GM12873 (cell line): Measurements from ENCODE around the gene TWNK.

Experiments
- TF ChIP-seq, protein P1 (sequence below): IDR thresholded peaks from 2 replicates; pipeline ENCODE4 v1.5.1; 2012; ENCODE audit warnings: low read depth, mild to moderate bottlenecking, moderate library complexity, low read length, control low read depth; ENCODE audit not compliant: insufficient read depth; ENCODE audit errors: missing control alignments

Gene TWNK

GRCh38 chr10:101010329-101010728 lies 23.0 kb downstream of the TWNK start:
- TF ChIP-seq, protein P1, sequence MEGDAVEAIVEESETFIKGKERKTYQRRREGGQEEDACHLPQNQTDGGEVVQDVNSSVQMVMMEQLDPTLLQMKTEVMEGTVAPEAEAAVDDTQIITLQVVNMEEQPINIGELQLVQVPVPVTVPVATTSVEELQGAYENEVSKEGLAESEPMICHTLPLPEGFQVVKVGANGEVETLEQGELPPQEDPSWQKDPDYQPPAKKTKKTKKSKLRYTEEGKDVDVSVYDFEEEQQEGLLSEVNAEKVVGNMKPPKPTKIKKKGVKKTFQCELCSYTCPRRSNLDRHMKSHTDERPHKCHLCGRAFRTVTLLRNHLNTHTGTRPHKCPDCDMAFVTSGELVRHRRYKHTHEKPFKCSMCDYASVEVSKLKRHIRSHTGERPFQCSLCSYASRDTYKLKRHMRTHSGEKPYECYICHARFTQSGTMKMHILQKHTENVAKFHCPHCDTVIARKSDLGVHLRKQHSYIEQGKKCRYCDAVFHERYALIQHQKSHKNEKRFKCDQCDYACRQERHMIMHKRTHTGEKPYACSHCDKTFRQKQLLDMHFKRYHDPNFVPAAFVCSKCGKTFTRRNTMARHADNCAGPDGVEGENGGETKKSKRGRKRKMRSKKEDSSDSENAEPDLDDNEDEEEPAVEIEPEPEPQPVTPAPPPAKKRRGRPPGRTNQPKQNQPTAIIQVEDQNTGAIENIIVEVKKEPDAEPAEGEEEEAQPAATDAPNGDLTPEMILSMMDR, result no peak

DNA sequence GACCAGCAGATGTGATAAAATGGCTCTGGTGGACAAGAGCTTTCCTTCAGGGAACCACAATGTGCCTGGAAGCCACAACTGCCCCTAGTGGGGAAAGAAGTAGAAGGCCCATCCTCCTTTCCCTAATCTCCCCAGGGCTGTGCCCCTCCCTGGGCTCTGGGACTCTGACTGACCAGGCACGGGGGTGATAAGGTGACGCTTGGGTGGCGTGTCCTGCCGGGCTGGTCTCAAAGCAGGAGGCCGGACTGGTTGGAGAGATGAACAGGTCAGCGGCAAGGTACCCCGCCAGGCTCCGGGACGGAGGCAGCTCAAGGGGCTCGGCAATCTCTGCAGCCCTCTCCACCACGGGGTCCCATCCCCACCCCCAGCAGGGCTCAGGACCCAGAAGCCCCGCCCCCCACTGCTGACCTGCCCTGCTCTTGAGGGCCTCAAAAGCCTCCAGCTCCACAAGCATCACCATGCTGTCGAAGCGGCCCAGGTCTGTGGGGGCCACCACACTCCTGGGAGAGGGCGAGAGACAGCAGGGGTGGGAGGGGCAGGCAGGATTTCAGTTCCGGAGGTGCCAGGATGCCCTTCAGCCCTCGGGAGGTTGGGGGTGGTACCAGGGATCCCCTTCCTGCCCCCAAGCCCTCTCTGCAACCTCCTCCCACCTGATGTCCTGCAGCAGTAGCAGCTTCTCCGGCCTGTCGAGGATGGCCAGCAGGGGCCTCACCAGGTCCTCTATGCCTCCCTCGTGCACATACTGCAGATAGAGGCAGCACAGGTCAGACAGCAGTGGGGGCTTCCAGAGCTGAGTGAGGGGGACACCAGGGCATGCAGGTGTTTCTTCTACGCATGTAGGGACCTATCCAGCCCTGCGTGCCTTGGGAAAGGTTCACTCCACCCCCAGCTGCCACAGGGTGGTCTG lies 24.4 kb downstream of the TWNK start:
- TF ChIP-seq, protein P1, result peak; percentile 30

DNA sequence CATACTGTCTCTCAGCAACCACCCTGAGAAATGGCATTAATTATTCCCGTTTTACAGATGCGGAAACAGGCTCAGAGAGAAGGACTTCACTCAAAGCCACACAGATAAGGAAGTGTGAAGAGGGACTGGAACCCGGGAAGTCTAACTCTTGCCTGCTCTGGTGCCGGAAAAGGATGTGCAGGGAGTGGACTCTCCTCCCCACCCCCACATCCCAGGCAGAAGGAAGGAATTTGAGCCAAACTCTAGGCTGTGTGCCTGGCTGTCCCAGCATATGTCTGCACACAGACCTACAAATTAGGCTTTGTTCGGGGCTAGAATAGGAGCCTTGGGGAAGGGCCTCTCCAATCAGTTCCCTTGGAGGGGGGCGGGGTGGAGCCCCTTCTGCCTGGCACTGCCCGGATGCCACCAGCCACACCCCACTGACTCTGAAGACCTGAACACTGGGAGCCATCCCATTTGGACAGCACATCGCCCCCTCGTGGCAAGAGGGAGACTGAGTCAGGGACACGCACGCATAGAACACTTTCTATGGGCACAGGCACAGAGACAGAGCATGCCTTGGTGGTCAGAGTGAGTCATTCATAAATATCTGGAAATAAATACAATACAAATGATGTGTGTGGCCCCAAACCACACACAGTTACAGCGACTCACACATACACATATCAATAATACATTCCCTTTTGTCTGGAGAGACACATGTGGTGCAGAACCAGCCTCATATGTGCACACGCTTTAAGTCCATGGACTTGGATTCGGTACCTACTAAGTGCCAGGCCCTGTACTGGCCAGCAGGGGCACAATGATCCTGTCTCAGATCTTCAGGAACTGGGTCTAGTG lies 25.4 kb downstream of the TWNK start:
- TF ChIP-seq, protein P1, result peak; percentile 73

GRCh38 chr10:101013365-101013825 lies 26.1 kb downstream of the TWNK start:
- TF ChIP-seq, protein P1, result no peak

DNA sequence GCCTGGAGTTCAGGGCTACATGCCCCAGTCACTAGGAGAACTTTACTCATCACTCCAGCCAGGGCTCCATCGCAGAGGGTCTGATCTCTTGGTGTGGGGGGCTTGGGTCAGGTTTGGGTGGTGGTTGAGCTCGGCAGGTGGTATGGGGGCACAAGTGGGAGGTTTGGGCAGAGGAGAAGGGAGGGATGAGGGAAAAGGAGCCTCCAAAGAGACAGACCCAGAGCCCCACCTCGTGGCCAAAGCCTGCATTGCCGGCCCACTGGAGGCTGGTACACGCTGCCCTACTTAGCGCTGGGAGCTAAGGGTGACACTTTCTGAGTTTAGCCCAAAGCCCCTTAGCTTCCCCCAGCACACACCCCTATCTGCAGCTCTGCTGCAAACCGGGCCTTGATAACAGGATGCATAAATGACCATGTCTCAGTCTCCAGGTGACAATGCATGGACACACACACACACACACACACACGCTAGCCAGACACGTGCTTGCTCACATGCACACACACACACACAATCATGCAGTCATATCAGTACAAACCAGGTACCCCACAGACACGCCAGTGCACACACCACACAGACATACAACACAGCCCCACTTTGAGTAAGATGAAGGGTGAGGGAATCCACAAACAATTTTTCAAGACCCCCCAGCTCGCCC lies 27.0 kb downstream of the TWNK start:
- TF ChIP-seq, protein P1, result peak; percentile 99

DNA sequence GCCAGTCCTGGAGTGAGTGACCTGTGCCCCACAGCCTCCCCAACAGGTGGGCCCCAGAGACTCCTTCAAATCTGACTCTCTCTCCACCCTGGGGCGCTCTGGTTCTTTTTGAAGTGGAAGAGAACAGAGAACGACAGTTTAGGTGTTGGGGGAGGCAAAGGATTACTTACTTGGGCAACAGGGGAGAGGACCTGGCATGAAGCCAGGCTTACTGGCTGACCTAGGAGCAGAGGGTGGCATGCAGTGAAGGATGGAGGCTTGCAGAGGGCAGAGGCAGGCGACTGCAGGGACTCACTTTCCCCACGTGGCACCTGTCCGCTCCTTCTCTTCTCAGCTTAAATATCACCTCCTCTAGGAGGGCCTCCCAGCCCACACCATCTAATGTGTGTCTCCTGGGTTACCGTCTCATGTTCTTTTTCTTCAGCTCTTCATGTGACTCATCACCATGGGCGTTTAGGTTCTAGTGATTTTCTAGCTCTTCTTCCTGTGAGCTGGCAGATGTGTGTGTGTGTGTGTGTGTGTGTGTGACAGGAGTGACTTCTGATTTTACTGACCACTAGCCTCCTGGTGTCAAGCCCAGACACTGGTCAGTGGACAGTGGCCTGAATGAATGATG lies 27.7 kb downstream of the TWNK start:
- TF ChIP-seq, protein P1, result no peak
